Suprapubic skin (tissue), 4 donors: ENCODE measurements around the gene TPD52L1.

ENCODE experiments used
- CTCF ChIP-seq, 2 donors: fragments of 200-600 bp in 1 of 2; fragments of 450-650 bp in 1 of 2; sonication (generic) in 1 of 2; IDR thresholded peaks; one replicate each; pipeline ENCODE4 v1.5.1; 2016 to 2019; ENCODE audit warnings: antibody characterized with exemption in 2 of 2, mild to moderate bottlenecking in 1 of 2, moderate library complexity in 1 of 2
- POLR2A ChIP-seq, 2 donors: fragments of 450-650 bp; IDR thresholded peaks; one replicate each; pipeline ENCODE4 v1.6.1; 2017; ENCODE audit warnings: antibody characterized with exemption in 2 of 2, mild to moderate bottlenecking in 2 of 2, moderate library complexity in 2 of 2
- POLR2AphosphoS5 ChIP-seq, 3 donors: sonication (generic); formaldehyde crosslinking; IDR thresholded peaks; one replicate each; pipeline ENCODE4 v1.6.1; 2017; ENCODE audit warnings: antibody characterized with exemption in 3 of 3

GRCh38 chr6:125206389-125206788 lies 52.8 kb downstream of the TPD52L1 start:
- TF ChIP-seq CTCF (IDR thresholded peaks at IDR 0.05) (no peak), POLR2A (IDR thresholded peaks at IDR 0.05) (no peak), POLR2AphosphoS5 (IDR thresholded peaks at IDR 0.05) (no peak)
